ENCODE results near the gene HSCB.
A peak's percentile ranks its signal among the peaks of the same experiment; 100 is the strongest.
"Not testable (repeated sequence)": the region's sequence is repeated elsewhere in the genome, so short reads cannot be mapped to it uniquely, and the experiment has no call there.

The HSCB gene

DNA sequence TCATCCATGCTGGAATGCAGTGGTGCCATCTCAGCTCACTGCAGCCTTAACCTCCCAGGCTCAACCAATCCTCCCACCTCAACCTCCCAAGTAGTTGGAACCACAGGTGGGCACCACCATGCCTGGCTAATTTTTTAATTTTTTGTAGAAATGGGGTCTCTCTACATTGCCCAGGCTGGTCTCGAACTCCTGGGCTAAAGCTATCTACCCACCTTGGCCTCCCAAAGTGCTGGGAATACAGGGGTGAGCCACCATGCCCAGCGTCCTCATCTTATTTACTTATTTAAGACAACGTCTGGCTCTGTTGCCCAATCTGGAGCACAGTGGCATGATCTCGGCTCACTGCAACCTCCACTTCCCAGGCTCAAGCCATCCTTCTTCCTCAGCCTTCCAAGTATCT lies 20.2 kb downstream of the HSCB start:
- not testable (repeated sequence) for H3K36me3 ChIP-seq (ENCODE audit: insufficient read depth, low read length); H3K9me3 ChIP-seq (ENCODE audit: control insufficient read depth, insufficient read depth, low read length); H3K9ac ChIP-seq (ENCODE audit: low read depth, low read length); H3K4me1 ChIP-seq (ENCODE audit: insufficient read depth, low read length)

DNA sequence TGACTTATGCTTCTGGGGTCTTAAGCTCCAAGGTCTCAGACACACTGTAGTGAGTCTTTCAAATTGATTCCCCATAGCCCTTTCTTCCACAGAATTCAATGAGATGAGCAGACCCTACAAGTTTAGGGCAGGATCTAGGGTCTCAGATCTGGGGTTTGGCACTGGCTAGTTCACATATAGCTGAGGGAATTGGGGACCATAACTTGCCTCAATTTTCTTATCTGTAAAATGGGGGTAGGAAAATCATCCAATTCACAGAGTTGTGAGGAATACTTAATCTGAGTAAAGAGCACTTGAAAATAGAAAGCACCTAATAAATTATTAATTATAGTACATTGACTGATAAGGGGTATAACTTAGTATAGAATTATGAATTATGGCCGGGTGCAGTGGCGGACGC lies 24.8 kb downstream of the HSCB start:
- H3K36me3 ChIP-seq (ENCODE audit: insufficient read depth, low read length): no peaks in the 10 kb centered on the region
- peaks cover 3% of the 10 kb centered on the region; the same call in 1 of the 2 replicates for H3K4me1 ChIP-seq (ENCODE audit: insufficient read depth, low read length)
- no peaks in the 10 kb centered on the region; the same call in 1 of the 2 replicates for H3K9me3 ChIP-seq (ENCODE audit: control insufficient read depth, insufficient read depth, low read length)
- H3K9ac ChIP-seq (ENCODE audit: low read depth, low read length): no peak overlapping the region

DNA sequence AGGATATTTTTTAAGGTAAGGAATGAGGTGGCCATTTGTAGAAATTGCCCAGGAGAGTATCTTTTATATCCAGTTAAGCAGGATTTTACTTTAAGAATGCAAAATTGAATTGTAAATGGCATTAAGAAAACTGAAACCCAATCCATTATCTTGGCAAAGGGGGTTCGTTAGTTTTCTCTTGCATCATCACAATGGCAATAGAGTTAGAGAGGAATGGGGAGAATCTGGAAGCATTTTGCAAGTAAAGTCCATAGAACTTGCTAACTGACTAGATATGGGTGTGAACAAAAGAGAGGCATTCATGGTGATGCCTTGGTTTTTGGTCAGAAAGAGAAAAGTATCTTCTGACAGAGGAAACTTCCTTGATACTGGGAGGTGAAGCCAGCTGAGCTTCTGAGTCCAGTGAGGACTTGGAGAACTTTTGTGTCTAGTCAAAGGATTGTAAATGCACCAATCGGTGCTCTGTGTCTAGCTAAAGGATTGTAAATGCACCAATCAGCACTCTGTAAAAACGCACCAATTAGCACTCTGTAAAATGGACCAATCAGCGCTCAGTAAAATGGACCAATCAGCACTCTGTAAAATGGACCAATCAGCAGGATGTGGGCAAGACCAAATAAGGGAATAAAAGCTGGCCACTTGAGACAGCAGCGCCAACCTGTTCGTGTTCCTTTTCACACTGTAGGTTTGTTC lies 27.0 kb downstream of the HSCB start:
- Histone ChIP-seq H3K36me3 (ENCODE audit: insufficient read depth, low read length) (no peaks in the 10 kb centered on the region), H3K9ac (ENCODE audit: low read depth, low read length) (no peak overlapping the region), H3K4me1 (ENCODE audit: insufficient read depth, low read length) (peaks cover 3% of the 10 kb centered on the region; the same call in 1 of the 2 replicates), H3K9me3 (ENCODE audit: control insufficient read depth, insufficient read depth, low read length) (no peaks in the 10 kb centered on the region; the same call in 1 of the 2 replicates)

- Histone ChIP-seq H3K9me3 (ENCODE audit: control insufficient read depth, insufficient read depth, low read length) (no peaks in the 10 kb centered on the region; the same call in 1 of the 2 replicates), H3K9ac (ENCODE audit: low read depth, low read length) (no peak overlapping the region), H3K4me1 (ENCODE audit: insufficient read depth, low read length) (no peaks in the 10 kb centered on the region), H3K36me3 (ENCODE audit: insufficient read depth, low read length) (peaks cover 2% of the 10 kb centered on the region; the same call in 1 of the 2 replicates)
Observed at GRCh38 chr22:28769394-28770085, 27.7 kb downstream of the HSCB start.

GRCh38 chr22:28771195-28771791 lies 29.5 kb downstream of the HSCB start:
- Histone ChIP-seq H3K4me1 (ENCODE audit: insufficient read depth, low read length) (no peaks in the 10 kb centered on the region), H3K36me3 (ENCODE audit: insufficient read depth, low read length) (peaks cover 6% of the 10 kb centered on the region; the same call in 1 of the 2 replicates), H3K9me3 (ENCODE audit: control insufficient read depth, insufficient read depth, low read length) (no peaks in the 10 kb centered on the region; the same call in 1 of the 2 replicates), H3K9ac (ENCODE audit: low read depth, low read length) (no peak overlapping the region)

DNA sequence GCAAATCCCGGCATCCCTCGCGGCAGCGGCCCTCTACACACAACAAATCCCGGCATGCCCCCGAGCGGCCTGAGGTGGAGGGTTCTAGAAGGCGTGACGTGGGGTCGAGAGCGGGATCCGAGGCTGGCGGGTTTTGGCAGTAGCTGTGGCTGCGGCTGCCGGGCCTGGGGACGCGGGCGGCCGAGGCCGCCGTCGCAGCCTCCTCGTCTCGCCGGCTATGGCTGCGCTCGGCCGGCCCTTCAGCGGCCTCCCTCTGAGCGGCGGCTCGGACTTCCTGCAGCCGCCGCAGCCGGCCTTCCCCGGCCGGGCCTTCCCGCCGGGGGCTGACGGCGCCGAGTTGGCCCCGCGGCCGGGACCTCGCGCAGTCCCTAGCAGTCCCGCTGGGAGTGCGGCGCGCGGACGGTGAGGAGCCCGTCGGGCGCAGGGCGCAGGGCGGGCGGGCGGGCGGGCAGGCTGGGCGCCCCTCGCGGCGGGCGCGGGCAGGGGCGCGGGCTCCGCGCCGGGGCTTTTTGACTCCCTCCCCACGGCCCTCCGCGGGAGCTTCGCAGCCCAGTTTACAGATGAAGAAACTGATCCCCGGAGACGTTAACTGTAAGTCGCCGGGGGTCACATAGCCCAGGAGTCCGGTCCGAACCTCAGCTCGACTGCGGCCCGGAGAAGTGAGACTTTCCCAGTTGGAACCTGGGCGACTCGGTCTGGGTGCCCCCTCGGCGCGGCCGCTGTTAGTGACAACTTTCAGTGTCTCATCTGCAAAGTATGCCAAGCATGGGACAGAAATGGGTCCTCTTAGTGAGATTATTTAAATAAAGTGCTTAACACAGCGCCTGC lies 31.0 kb downstream of the HSCB start, which contains the start of gene CCDC117:
CCDC117 (plus strand) TSS at position 63 of the 828 bp plus-strand sequence; CDS start at position 218, 155 bp downstream.
- Histone ChIP-seq H3K4me1 (ENCODE audit: insufficient read depth, low read length) (no peaks in the 10 kb centered on the region), H3K9me3 (ENCODE audit: control insufficient read depth, insufficient read depth, low read length) (no peaks in the 10 kb centered on the region; the same call in 1 of the 2 replicates), H3K36me3 (ENCODE audit: insufficient read depth, low read length) (peaks cover 6% of the 10 kb centered on the region; the same call in 1 of the 2 replicates), H3K9ac (ENCODE audit: low read depth, low read length) (peak within 1 kb of the TSS; percentile 84)

DNA sequence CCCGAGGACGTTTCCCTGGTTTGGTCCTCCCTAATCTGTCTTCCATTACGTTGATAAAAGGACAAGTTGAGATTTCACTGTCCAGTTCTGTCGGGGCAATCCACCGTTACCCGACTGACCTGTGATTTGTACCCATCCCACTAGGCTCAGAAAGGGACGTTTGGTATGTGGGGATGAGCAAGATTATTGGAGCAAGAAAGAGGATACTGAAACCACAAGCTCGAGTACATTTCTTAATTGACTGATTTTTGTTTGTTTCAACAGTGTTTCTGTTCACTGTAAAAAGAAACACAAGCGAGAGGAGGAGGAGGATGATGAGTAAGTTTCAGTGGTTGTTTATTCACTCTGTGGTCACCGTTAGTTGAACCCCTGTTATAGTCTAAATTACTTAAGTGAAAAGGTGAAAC lies 31.6 kb downstream of the HSCB start:
- no peaks in the 10 kb centered on the region for H3K4me1 ChIP-seq (ENCODE audit: insufficient read depth, low read length)
- no peaks in the 10 kb centered on the region; the same call in 1 of the 2 replicates for H3K9me3 ChIP-seq (ENCODE audit: control insufficient read depth, insufficient read depth, low read length)
- peaks cover 6% of the 10 kb centered on the region; the same call in 1 of the 2 replicates for H3K36me3 ChIP-seq (ENCODE audit: insufficient read depth, low read length)
- peak overlapping the region; percentile 84 for H3K9ac ChIP-seq (ENCODE audit: low read depth, low read length)

DNA sequence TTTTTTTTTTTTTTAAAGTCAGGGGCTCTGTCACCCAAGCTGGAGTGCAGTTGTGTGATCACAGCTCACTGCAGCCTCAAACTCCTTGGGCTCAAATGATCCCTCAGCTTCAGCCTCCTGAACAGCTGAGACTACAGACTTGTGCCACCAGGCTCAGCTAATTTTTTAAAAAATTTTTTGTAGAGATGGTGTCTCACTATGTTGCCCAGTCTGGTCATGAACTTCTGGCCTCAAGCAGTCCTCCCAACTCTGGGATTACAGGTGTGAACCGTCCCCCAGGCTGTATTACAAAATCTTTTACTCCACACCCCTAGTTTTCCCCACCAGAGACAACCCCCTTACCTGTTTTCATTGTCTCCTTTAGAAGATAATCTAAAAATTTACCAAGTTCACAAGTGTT lies 32.5 kb downstream of the HSCB start:
- H3K36me3 ChIP-seq (ENCODE audit: insufficient read depth, low read length): peaks cover 6% of the 10 kb centered on the region
- no peaks in the 10 kb centered on the region; the same call in 1 of the 2 replicates for H3K9me3 ChIP-seq (ENCODE audit: control insufficient read depth, insufficient read depth, low read length)
- no peaks in the 10 kb centered on the region for H3K4me1 ChIP-seq (ENCODE audit: insufficient read depth, low read length)
- H3K9ac ChIP-seq (ENCODE audit: low read depth, low read length): no peak overlapping the region

DNA sequence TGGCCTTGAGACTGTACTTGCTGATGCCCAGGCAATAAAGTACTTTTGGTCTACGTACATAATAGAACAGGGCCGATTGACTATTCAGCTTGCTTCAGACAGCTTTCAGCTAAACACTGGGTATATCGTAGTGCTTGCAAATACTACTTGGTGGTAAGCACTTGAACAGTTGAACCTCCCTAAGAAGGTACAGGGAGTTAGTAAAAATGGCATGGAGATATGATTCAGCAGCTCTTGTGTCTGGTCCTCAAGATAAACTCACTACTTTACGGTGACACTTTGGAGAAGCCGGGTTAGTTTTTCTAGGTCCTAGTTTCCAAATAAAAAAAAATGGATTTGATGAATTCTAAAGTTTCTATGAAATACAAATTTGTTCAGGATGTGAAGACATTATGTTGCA lies 38.0 kb downstream of the HSCB start:
- Histone ChIP-seq H3K9ac (ENCODE audit: low read depth, low read length) (no peak overlapping the region), H3K36me3 (ENCODE audit: insufficient read depth, low read length) (peaks cover 16% of the 10 kb centered on the region)

DNA sequence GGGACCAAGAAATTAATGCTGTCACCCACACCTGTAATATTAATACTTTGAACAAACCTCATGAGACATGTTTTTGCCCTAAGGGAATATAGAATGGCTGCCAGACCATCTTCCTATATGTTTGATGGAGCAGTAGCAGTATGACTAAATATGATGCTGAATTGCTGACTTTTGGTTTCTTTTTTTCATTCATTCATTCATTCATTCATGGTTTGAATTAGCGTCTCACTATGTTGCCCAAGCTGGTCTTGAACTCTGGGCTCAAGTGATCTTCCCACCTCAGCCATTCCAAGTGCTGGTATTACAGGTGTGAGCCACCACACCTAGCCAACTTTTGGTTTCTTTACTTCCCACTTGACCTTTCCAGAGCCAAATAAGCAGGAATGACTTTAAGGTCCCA lies 38.5 kb downstream of the HSCB start:
- Histone ChIP-seq H3K4me1 (ENCODE audit: insufficient read depth, low read length) (no peaks in the 10 kb centered on the region), H3K36me3 (ENCODE audit: insufficient read depth, low read length) (peaks cover 12% of the 10 kb centered on the region), H3K9ac (ENCODE audit: low read depth, low read length) (no peak overlapping the region), H3K9me3 (ENCODE audit: control insufficient read depth, insufficient read depth, low read length) (no peaks in the 10 kb centered on the region)

More for the DNA sequence above, 38.0 kb downstream of the HSCB start:
- H3K9me3 ChIP-seq (ENCODE audit: control insufficient read depth, insufficient read depth, low read length): no peaks in the 10 kb centered on the region
- H3K4me1 ChIP-seq (ENCODE audit: insufficient read depth, low read length): no peaks in the 10 kb centered on the region

DNA sequence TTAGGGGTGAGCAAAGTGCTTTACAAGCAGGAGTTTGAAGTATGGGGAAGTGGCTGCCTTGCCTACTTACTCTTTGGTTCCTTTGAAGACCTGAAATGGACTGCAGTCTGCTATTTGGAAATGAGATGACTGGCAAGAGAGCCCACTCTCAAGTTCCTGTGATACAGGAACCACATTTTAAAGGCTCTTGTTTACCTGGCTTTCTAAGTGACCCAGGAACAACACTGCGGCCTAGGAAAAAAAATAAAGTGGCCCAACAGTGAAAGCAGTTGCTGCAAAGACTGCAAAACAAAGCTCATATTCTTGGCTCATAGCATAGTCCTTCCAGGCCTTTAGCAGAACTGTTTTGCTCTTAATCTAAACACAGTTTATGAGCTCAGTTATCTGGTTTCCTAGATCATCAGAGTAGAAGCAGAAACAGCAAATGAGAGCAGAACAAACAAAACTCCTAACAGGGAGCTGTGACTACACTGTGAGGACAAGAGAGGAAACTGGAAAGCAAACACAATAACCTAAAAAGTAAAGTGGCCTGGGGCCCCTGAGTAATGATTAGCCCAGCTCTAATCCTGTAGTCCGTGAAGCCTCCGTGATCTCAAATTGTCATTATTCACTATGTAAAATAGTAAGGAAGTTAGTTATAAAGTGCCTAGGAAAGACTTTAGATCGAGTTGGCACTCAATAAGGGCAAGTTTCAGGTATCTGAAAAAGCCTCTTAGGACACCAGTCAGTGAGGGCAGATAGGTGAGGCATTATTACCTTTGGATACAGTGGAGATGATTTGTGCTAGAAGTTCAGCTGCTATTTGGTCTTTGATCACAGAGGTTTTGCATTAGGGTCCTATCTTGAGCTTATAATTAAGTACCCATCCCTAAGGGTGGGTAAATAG lies 42.2 kb downstream of the HSCB start:
- Histone ChIP-seq H3K9me3 (ENCODE audit: control insufficient read depth, insufficient read depth, low read length) (no peaks in the 10 kb centered on the region), H3K36me3 (ENCODE audit: insufficient read depth, low read length) (peaks cover 24% of the 10 kb centered on the region), H3K4me1 (ENCODE audit: insufficient read depth, low read length) (no peaks in the 10 kb centered on the region), H3K9ac (ENCODE audit: low read depth, low read length) (no peak overlapping the region)

GRCh38 chr22:28788601-28789000 lies 46.8 kb downstream of the HSCB start:
- H3K9ac ChIP-seq (ENCODE audit: low read depth, low read length): no peak overlapping the region
- H3K9me3 ChIP-seq (ENCODE audit: control insufficient read depth, insufficient read depth, low read length): no peaks in the 10 kb centered on the region
- H3K36me3 ChIP-seq (ENCODE audit: insufficient read depth, low read length): peaks cover 21% of the 10 kb centered on the region
- H3K4me1 ChIP-seq (ENCODE audit: insufficient read depth, low read length): no peaks in the 10 kb centered on the region

DNA sequence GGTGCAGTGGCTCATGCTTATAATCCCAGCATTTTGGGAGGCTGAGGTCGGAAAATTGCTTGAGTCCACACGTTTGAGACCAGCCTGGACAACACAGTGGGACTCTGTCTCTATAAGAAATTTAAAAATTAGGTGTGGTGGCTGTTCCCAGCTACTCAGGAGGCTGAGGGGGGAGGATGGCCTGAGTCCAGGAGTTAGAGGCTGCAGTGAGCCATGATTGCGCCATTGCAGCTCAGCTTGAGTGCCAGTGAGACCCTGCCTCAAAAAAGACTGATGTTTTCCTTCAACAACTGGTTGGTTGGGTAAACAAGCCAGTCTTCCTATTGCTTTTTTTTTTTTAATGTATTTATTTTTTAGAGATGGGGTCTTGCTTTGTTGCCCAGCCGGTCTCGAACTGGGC lies 49.3 kb downstream of the HSCB start:
- H3K36me3 ChIP-seq (ENCODE audit: insufficient read depth, low read length): peaks cover 22% of the 10 kb centered on the region

More for the DNA sequence above, 49.3 kb downstream of the HSCB start:
- Histone ChIP-seq H3K4me1 (ENCODE audit: insufficient read depth, low read length) (no peaks in the 10 kb centered on the region), H3K9ac (ENCODE audit: low read depth, low read length) (no peak overlapping the region), H3K9me3 (ENCODE audit: control insufficient read depth, insufficient read depth, low read length) (no peaks in the 10 kb centered on the region)

All from ES-I3 (cell line).